ENCODE results near the gene TUBGCP4. TPM values are rescaled to one million over a fixed set of nuclear protein-coding genes. Genes with fewer than 3 reads are reported as not detected.

TUBGCP4 gene
- polyA plus RNA-seq, 1 experiment, result 14.0 TPM

GRCh38 chr15:43446344-43446743 lies 75.4 kb downstream of the TUBGCP4 start:
- H3K27me3 ChIP-seq (ENCODE audit: control insufficient read depth, insufficient read depth, low read length), result no peaks in the 10 kb centered on the region
- POLR2A ChIA-PET, result no interaction called here
- H3K4me3 ChIP-seq (ENCODE audit: low read depth, low read length), result no peak overlapping the region
- H3K9me3 ChIP-seq (ENCODE audit: control insufficient read depth, insufficient read depth, low read length), result no peaks in the 10 kb centered on the region
- no peak for DNase-seq (ENCODE audit: low read depth, low spot score)
- CTCF ChIA-PET, result no interaction called here
- TF ChIP-seq, protein P1, sequence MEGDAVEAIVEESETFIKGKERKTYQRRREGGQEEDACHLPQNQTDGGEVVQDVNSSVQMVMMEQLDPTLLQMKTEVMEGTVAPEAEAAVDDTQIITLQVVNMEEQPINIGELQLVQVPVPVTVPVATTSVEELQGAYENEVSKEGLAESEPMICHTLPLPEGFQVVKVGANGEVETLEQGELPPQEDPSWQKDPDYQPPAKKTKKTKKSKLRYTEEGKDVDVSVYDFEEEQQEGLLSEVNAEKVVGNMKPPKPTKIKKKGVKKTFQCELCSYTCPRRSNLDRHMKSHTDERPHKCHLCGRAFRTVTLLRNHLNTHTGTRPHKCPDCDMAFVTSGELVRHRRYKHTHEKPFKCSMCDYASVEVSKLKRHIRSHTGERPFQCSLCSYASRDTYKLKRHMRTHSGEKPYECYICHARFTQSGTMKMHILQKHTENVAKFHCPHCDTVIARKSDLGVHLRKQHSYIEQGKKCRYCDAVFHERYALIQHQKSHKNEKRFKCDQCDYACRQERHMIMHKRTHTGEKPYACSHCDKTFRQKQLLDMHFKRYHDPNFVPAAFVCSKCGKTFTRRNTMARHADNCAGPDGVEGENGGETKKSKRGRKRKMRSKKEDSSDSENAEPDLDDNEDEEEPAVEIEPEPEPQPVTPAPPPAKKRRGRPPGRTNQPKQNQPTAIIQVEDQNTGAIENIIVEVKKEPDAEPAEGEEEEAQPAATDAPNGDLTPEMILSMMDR (IDR thresholded peaks at IDR 0.05; ENCODE audit: low read depth, low read length), result no peak
- H3K27ac ChIP-seq (ENCODE audit: low read depth, low read length), result no peak overlapping the region

DNA sequence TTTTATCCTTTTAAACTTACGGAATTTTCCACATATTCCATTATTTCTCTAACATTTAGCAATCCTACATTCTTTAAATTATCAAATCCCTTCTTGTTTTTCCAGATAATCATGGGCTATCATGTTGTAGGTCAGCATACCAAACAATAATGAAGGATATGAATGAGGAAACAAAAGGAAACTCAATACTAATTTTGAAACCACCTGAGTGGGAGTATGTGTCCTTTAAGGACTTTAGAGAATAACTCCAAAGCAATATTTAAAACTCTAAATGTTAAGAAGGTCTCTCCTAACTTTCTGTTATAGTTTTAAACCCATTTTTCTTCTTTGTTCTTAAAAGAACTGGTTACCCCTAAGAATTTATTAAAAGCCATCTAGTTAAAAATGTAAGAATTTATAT lies 79.1 kb downstream of the TUBGCP4 start:
- TF ChIP-seq, protein P1 (IDR thresholded peaks at IDR 0.05; ENCODE audit: low read depth, low read length), result no peak
- Histone ChIP-seq H3K27ac (ENCODE audit: low read depth, low read length) (no peak overlapping the region), H3K27me3 (ENCODE audit: control insufficient read depth, insufficient read depth, low read length) (no peaks in the 10 kb centered on the region), H3K4me3 (ENCODE audit: low read depth, low read length) (no peak overlapping the region), H3K9me3 (ENCODE audit: control insufficient read depth, insufficient read depth, low read length) (no peaks in the 10 kb centered on the region)
- DNase-seq (ENCODE audit: low read depth, low spot score), result no peak
- ChIA-PET CTCF (no interaction called here), POLR2A (no interaction called here)

Other genes with a start within 250 kb of the TUBGCP4 start
- 4.3 and 4.8 TPM in 2 replicates for gene TMEM62, start 237.5 kb upstream of the TUBGCP4 start, polyA plus RNA-seq (2011; rRNA removed)
- 43.3 and 54.2 TPM in 2 replicates for gene CCNDBP1, start 185.7 kb upstream of the TUBGCP4 start, polyA plus RNA-seq (2011; rRNA removed)
- not detected in 2 replicates for gene EPB42, start 150.1 kb upstream of the TUBGCP4 start, polyA plus RNA-seq (2011; rRNA removed)
- not detected in 2 replicates for gene TGM5, start 104.2 kb upstream of the TUBGCP4 start, polyA plus RNA-seq (2011; rRNA removed)
- gene TGM7, start 68.8 kb upstream of the TUBGCP4 start, polyA plus RNA-seq (2011; rRNA removed), result not detected in 2 replicates
- gene LCMT2, start 40.5 kb upstream of the TUBGCP4 start, polyA plus RNA-seq (2011; rRNA removed), result 11.2 and 11.7 TPM in 2 replicates
- 8.8 and 9.6 TPM in 2 replicates for gene ZSCAN29, start 58 bp upstream of the TUBGCP4 start, polyA plus RNA-seq (2011; rRNA removed)
- 76.6 and 85.6 TPM in 2 replicates for gene TP53BP1, start 122.1 kb downstream of the TUBGCP4 start, polyA plus RNA-seq (2011; rRNA removed)
- gene MAP1A, start 146.5 kb downstream of the TUBGCP4 start, polyA plus RNA-seq (2011; rRNA removed), result 48.5 and 52.9 TPM in 2 replicates
- gene PPIP5K1, start 219.1 kb downstream of the TUBGCP4 start, polyA plus RNA-seq (2011; rRNA removed), result 19.3 and 20.6 TPM in 2 replicates
- gene CKMT1B, start 222.9 kb downstream of the TUBGCP4 start, polyA plus RNA-seq (2011; rRNA removed), result 0.11 TPM in 1 of 2 replicates, not detected in the other
- not detected in 2 replicates for gene STRC, start 247.7 kb downstream of the TUBGCP4 start, polyA plus RNA-seq (2011; rRNA removed)